CD1c-positive myeloid dendritic cell (primary cell): ENCODE results near the gene ANAPC16.
"Not testable (repeated sequence)": the region's sequence is repeated elsewhere in the genome, so short reads cannot be mapped to it uniquely, and the experiment has no call there.

Experiments used
- DNase-seq: peaks from one replicate; pipeline ENCODE4 v3.0.0-alpha.2; 2016; ENCODE audit errors: extremely low spot score

ANAPC16 gene

GRCh38 chr10:72277996-72278667, 62.3 kb downstream of the ANAPC16 start:
- no peak for DNase-seq

DNA sequence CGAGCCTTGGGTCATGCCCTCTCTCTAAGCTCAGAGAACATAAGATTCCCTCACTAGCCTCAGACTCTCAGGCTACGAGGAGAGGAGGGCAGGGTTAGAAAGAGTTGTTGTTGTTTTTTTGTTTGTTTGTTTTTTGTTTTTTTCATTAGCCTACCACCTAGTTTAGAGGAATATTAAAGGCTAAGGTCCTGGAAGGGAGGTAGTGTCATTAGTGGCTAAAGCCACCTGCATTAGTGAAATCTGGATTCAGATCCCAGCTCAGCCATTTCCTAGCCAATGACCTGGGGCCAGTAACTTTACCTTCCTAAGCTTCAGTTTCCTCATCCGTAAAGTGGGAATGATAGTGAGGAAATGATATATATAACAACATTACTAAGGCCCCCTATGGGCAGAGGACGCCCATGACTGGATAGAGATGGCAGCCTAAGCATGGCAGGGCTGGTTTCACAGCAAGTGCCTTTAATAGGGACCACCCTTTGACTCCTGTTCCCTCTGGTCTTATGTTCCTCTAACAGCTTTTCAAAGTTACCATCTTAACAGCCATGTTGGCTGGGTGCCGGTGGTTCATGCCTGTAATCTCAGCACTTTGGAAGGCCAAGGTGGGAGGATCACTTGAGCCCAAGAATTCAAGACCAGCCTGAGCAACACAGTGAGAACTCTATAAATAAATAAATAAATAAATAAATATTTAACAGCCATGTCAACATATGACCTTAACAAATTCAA, 63.0 kb downstream of the ANAPC16 start:
- DNase-seq: no peak

DNA sequence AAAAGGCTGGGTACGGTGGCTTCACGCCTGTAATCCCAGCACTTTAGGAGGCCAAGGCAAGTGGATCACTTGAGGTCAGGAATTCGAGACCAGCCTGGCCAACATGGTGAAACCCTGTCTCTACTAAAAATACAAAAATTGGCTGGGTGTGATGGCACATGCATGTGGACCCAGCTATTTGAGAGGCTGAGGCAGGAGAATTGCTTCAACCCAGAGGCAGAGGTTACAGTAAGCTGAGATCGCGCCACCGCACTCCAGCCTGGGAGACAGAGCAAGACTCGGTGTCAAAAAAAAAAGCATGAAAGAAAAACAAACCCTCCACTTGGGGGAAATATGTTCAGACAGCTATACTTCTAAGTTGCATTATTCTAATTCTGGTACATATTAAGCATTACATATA, 63.8 kb downstream of the ANAPC16 start:
- not testable (repeated sequence) for DNase-seq

DNA sequence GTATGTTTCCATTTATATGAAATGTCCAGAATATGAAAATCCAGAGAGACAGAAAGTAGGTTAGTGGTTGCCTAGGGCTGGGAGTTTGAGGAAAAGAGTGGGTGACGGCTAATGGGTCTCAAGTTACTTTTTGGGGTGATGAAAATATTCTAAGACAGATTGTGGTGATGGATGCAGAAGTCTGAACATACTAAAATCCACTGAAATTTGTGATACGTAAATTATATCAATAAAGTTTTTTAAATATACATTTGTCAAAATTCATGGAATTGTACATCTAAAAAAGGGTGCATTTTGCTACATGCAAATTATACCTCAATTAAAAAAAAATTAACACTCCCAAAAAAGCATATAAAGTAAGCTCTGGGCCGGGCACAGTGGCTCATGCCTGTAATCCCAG, 67.3 kb downstream of the ANAPC16 start:
- DNase-seq: no peak
